ENCODE measurements around the gene UFC1. TPM values are rescaled to one million over a fixed set of nuclear protein-coding genes. Genes with fewer than 3 reads are reported as not detected.

Gene UFC1
- total and polyA plus RNA-seq, 5 donors = 82.6 to 99.9 (median 90.6) TPM

- no peaks in the 10 kb centered on the region for H3K27me3 ChIP-seq (ENCODE audit: control insufficient read depth, insufficient read depth)
- WGBS = 5% methylated on average over 11 of the region's 11 CpGs
- intact Hi-C loops (cut with DNase I) = no loop called here
- ATAC-seq (no peak), DNase-seq (no peak)
- H3K4me1 ChIP-seq (ENCODE audit: control insufficient read depth, insufficient read depth, low read length) = peaks cover 2% of the 10 kb centered on the region
- peak overlapping the region; percentile 75 for H3K27ac ChIP-seq (ENCODE audit: low read length)
- no peaks in the 10 kb centered on the region for H3K9me3 ChIP-seq (ENCODE audit: control insufficient read depth, low read length)
- peak overlapping the region; percentile 92 for H3K4me3 ChIP-seq (ENCODE audit: low read length)
Measured at GRCh38 chr1:161159913-161160243, 6.1 kb downstream of the UFC1 start.

GRCh38 chr1:161160671-161161145 is 6.9 kb downstream of the UFC1 start:
- no peak for ATAC-seq
- Histone ChIP-seq H3K4me3 (ENCODE audit: low read length) (no peak overlapping the region), H3K27me3 (ENCODE audit: control insufficient read depth, insufficient read depth) (no peaks in the 10 kb centered on the region), H3K4me1 (ENCODE audit: control insufficient read depth, insufficient read depth, low read length) (peaks cover 3% of the 10 kb centered on the region), H3K9me3 (ENCODE audit: control insufficient read depth, low read length) (no peaks in the 10 kb centered on the region), H3K27ac (ENCODE audit: low read length) (no peak overlapping the region)
- DNase-seq = no peak
- intact Hi-C loops (cut with DNase I) = no loop called here
- WGBS = 93% methylated on average over 22 of the region's 22 CpGs

- intact Hi-C loops (cut with DNase I) = no loop called here
- DNase-seq = no peak
- WGBS = 82% methylated on average over 5 of the region's 5 CpGs
- no peak for ATAC-seq
- H3K4me1 ChIP-seq (ENCODE audit: control insufficient read depth, insufficient read depth, low read length) = peaks cover 3% of the 10 kb centered on the region
- no peak overlapping the region for H3K4me3 ChIP-seq (ENCODE audit: low read length)
- H3K9me3 ChIP-seq (ENCODE audit: control insufficient read depth, low read length) = no peaks in the 10 kb centered on the region
- H3K27ac ChIP-seq (ENCODE audit: low read length) = no peak overlapping the region
- H3K27me3 ChIP-seq (ENCODE audit: control insufficient read depth, insufficient read depth) = no peaks in the 10 kb centered on the region
Measured at GRCh38 chr1:161161652-161162051, 7.9 kb downstream of the UFC1 start.

- H3K27me3 ChIP-seq (ENCODE audit: control insufficient read depth, insufficient read depth) = no peaks in the 10 kb centered on the region
- peaks cover 3% of the 10 kb centered on the region for H3K4me1 ChIP-seq (ENCODE audit: control insufficient read depth, insufficient read depth, low read length)
- no peak overlapping the region for H3K27ac ChIP-seq (ENCODE audit: low read length)
- H3K4me3 ChIP-seq (ENCODE audit: low read length) = no peak overlapping the region
- intact Hi-C loops (cut with DNase I) = no loop called here
- ATAC-seq (no peak), DNase-seq (no peak)
- H3K9me3 ChIP-seq (ENCODE audit: control insufficient read depth, low read length) = no peaks in the 10 kb centered on the region
- WGBS = 57% methylated on average over 7 of the region's 7 CpGs
Measured at GRCh38 chr1:161162052-161162451, 8.3 kb downstream of the UFC1 start.

GRCh38 chr1:161162806-161163205 is 9.0 kb downstream of the UFC1 start:
- Histone ChIP-seq H3K4me3 (ENCODE audit: low read length) (no peak overlapping the region), H3K27me3 (ENCODE audit: control insufficient read depth, insufficient read depth) (no peaks in the 10 kb centered on the region), H3K9me3 (ENCODE audit: control insufficient read depth, low read length) (no peaks in the 10 kb centered on the region), H3K27ac (ENCODE audit: low read length) (no peak overlapping the region), H3K4me1 (ENCODE audit: control insufficient read depth, insufficient read depth, low read length) (peaks cover 6% of the 10 kb centered on the region)
- no peak for DNase-seq
- WGBS = 92% methylated on average over 10 of the region's 10 CpGs
- ATAC-seq = no peak
- intact Hi-C loops (cut with DNase I) = no loop called here

GRCh38 chr1:161163793-161164192 is 10.0 kb downstream of the UFC1 start:
- ATAC-seq = no peak
- H3K4me1 ChIP-seq (ENCODE audit: control insufficient read depth, insufficient read depth, low read length) = peaks cover 6% of the 10 kb centered on the region
- no peak overlapping the region for H3K4me3 ChIP-seq (ENCODE audit: low read length)
- no peak overlapping the region for H3K27ac ChIP-seq (ENCODE audit: low read length)
- intact Hi-C loops (cut with DNase I) = no loop called here
- no peaks in the 10 kb centered on the region for H3K27me3 ChIP-seq (ENCODE audit: control insufficient read depth, insufficient read depth)
- whole genome bisulfite sequencing = 90% methylated on average over 5 of the region's 5 CpGs
- DNase-seq = peak in 1 of 3 donors; percentile 43
- no peaks in the 10 kb centered on the region for H3K9me3 ChIP-seq (ENCODE audit: control insufficient read depth, low read length)

GRCh38 chr1:161164901-161165610 is 11.3 kb downstream of the UFC1 start:
- DNase-seq = peak in 1 of 3 donors; percentile 56
- intact Hi-C loops (cut with DNase I) = no loop called here
- Histone ChIP-seq H3K9me3 (ENCODE audit: control insufficient read depth, low read length) (no peaks in the 10 kb centered on the region), H3K4me3 (ENCODE audit: low read length) (peak overlapping the region; percentile 54), H3K27ac (ENCODE audit: low read length) (peak overlapping the region; percentile 94), H3K4me1 (ENCODE audit: control insufficient read depth, insufficient read depth, low read length) (peaks cover 4% of the 10 kb centered on the region), H3K27me3 (ENCODE audit: control insufficient read depth, insufficient read depth) (no peaks in the 10 kb centered on the region)
- no peak for ATAC-seq
- WGBS = 59% methylated on average over 14 of the region's 14 CpGs

- Histone ChIP-seq H3K9me3 (ENCODE audit: control insufficient read depth, low read length) (no peaks in the 10 kb centered on the region), H3K4me3 (ENCODE audit: low read length) (peak within 1 kb of the TSS; percentile 55), H3K4me1 (ENCODE audit: control insufficient read depth, insufficient read depth, low read length) (peaks cover 4% of the 10 kb centered on the region), H3K27ac (ENCODE audit: low read length) (peak within 1 kb of the TSS; percentile 94), H3K27me3 (ENCODE audit: control insufficient read depth, insufficient read depth) (no peaks in the 10 kb centered on the region)
- WGBS = under 1% methylated on average over 54 of the region's 54 CpGs
- intact Hi-C loops (cut with DNase I) = no loop called here
- DNase-seq (peak; percentile 96 to 98 (median 97)), ATAC-seq (peak; percentile 96 to 97)
Measured at GRCh38 chr1:161165742-161166668, 12.2 kb downstream of the UFC1 start, which contains the start of gene PPOX. Gene PPOX (plus strand): TSS chr1:161166426. CDS start chr1:161166848, 422 bp downstream.

GRCh38 chr1:161166669-161167548 is 13.1 kb downstream of the UFC1 start:
- Histone ChIP-seq H3K9me3 (ENCODE audit: control insufficient read depth, low read length) (no peaks in the 10 kb centered on the region), H3K4me1 (ENCODE audit: control insufficient read depth, insufficient read depth, low read length) (peaks cover 4% of the 10 kb centered on the region), H3K27ac (ENCODE audit: low read length) (peak overlapping the region; percentile 39), H3K4me3 (ENCODE audit: low read length) (peak overlapping the region; percentile 55), H3K27me3 (ENCODE audit: control insufficient read depth, insufficient read depth) (no peaks in the 10 kb centered on the region)
- 8% methylated on average over 33 of the region's 33 CpGs for WGBS
- peak in 2 of 3 donors; percentile 32 to 61 for DNase-seq
- intact Hi-C loops (cut with DNase I) = no loop called here
- ATAC-seq = peak in 1 of 2 donors; percentile 1

GRCh38 chr1:161168906-161169305 is 15.1 kb downstream of the UFC1 start:
- peak in 1 of 3 donors; percentile 32 for DNase-seq
- Histone ChIP-seq H3K9me3 (ENCODE audit: control insufficient read depth, low read length) (no peaks in the 10 kb centered on the region), H3K4me1 (ENCODE audit: control insufficient read depth, insufficient read depth, low read length) (peaks cover 7% of the 10 kb centered on the region), H3K27me3 (ENCODE audit: control insufficient read depth, insufficient read depth) (no peaks in the 10 kb centered on the region), H3K27ac (ENCODE audit: low read length) (no peak overlapping the region), H3K4me3 (ENCODE audit: low read length) (no peak overlapping the region)
- intact Hi-C loops (cut with DNase I) = no loop called here
- ATAC-seq = no peak
- 94% methylated on average over 9 of the region's 9 CpGs for WGBS

All from right cardiac atrium (tissue), 5 donors.